Esophagus mucosa (tissue), 1 donor: ENCODE results near the gene PRRT3. TPM values are rescaled to one million over a fixed set of nuclear protein-coding genes. Genes with fewer than 3 reads are reported as not detected.
"Not testable (repeated sequence)": the region's sequence is repeated elsewhere in the genome, so short reads cannot be mapped to it uniquely, and the experiment has no call there.

Experiments used
- ATAC-seq: fragments of 200-7000 bp; cut with Tn5 transposase; one replicate; pipeline ENCODE4 v1.9.1; 2020
- total RNA-seq: library from RNA; stranded (reverse); gene quantifications from one replicate; pipeline ENCODE4 v1.2.4, GENCODE V29; 2023
- donor health status: DM: yes; HTN: yes; CAD: no.

PRRT3 gene
- total RNA-seq, 1 donor from 2014 or later = 0.56 TPM

DNA sequence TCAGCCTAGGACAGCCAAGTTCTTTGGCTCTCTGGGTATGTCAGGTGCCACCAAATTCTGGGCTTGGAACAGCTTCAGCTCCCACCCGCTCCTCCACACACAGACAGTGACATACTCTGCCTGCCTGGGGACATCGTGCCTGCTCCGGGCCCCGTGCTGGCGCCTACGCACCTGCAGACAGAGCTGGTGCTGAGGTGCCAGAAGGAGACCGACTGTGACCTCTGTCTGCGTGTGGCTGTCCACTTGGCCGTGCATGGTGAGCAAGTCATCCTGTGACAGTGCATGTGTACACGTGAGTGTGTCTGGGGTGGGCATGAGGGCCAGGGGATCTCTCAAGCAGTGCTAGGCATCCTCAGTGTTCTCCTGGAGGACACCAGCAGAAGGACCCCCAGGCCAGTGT is 34.4 kb downstream of the PRRT3 start:
- ATAC-seq = no peak

DNA sequence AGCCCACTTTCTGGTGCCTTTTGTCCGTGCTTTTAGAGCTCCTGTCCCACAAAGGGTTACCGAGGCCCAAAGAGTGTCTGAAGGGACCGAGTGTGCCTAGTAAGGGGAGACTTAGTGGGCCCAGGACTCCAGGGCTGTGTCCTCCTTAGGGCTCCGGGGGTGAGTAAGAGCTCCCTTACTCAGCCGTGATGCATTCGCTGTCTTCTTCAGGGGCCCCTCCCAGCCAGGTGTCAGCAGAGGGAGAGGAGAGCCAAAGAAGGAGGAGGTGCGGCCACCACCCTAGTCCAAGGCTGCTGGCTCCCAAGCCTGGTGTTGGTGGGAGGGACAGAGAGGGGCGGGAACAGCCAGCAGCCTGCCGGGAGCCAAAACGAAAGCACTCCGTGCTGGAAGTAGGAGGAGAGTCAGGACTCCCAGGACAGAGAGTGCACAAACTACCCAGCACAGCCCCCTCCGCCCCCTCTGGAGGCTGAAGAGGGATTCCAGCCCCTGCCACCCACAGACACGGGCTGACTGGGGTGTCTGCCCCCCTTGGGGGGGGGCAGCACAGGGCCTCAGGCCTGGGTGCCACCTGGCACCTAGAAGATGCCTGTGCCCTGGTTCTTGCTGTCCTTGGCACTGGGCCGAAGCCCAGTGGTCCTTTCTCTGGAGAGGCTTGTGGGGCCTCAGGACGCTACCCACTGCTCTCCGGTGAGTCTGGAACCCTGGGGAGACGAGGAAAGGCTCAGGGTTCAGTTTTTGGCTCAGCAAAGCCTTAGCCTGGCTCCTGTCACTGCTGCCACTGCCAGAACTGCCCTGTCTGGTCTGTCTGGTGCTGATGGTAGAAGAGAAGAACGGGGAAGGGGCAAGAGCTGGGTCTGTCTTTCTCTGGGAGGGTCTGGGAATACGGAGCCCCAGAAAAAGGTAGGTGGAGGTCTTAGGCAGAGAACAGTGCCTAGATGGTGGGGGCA is 35.2 kb downstream of the PRRT3 start, which contains the start of gene IL17RC:
IL17RC (plus strand) TSS at position 365 of the 947 bp plus-strand sequence; CDS start at position 583, 218 bp downstream.
- peak; percentile 95 for ATAC-seq

- peak; percentile 12 for ATAC-seq
These were observed 35.9 kb downstream of the PRRT3 start for GRCh38 chr3:9916346-9916733.

- peak; percentile 35 for ATAC-seq
These were observed 36.7 kb downstream of the PRRT3 start for GRCh38 chr3:9915254-9916141.

GRCh38 chr3:9914559-9915253 is 37.5 kb downstream of the PRRT3 start:
- ATAC-seq = no peak

DNA sequence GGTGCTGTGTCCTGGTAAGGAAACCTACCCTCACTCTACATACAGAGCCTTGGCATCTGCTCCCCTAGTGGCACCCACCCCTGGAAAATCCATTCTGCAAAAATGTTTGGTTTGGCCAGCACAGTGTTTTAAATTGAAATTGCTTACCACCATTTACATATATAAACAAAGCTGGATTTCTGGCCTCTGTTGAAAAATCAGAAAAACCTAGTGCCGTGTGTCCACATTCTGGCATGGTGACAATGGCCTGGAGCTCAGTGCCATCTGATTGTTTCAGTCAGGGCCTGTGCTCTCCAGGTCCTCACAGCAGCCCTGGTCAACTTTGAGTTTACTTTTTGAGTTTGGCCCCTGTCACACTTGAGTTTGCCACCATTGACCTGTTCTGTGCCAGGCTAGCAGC is 38.2 kb downstream of the PRRT3 start:
- no peak for ATAC-seq

DNA sequence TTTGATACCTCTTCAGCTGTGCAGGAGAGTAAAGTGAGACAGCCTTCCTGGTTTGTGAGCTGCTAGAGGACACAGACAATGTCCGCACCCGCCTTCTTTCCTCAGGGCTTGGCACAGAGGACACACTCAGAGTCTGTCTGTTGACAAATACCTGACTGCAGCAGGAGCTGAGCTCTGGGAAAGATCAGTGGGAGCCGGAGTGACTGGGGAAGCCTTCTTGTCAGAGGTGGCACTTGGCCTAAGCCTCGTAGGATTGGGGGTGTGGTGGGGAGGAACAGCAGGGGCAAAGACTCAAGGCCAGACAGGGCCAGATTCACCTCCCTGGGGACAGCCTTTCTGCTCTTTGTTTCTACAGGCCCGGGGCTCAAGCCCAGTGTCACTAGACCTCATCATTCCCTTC is 38.6 kb downstream of the PRRT3 start:
- peak; percentile 29 for ATAC-seq

- ATAC-seq = no peak
These were observed 39.8 kb downstream of the PRRT3 start for GRCh38 chr3:9912294-9912935.

- no peak for ATAC-seq
These were observed 40.3 kb downstream of the PRRT3 start for GRCh38 chr3:9911863-9912262.

GRCh38 chr3:9909221-9910013 is 42.8 kb downstream of the PRRT3 start:
- ATAC-seq = peak; percentile 10

DNA sequence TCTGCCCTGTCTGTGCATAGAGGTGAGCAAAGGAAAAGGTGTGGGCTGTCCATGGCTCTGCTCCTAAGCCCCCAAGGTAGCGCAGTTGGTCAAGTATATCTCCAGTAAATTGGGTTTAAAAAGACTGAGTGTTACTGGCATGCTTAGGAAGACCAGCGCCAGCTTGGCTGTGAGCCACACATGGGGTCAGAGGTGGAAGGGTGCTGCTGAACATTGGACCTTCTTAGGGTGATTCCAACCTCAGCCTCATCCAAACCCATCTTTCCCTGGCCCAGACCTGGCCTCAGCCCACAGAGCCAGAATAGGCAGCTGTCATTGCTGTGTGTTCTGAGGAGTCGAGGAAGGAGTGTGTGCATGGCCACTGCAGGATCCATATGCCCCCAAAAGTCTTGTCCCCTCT is 43.9 kb downstream of the PRRT3 start:
- ATAC-seq = no peak

- ATAC-seq = no peak
These were observed 45.7 kb downstream of the PRRT3 start for GRCh38 chr3:9906480-9906879.

- no peak for ATAC-seq
These were observed 48.3 kb downstream of the PRRT3 start for GRCh38 chr3:9903904-9904303.

DNA sequence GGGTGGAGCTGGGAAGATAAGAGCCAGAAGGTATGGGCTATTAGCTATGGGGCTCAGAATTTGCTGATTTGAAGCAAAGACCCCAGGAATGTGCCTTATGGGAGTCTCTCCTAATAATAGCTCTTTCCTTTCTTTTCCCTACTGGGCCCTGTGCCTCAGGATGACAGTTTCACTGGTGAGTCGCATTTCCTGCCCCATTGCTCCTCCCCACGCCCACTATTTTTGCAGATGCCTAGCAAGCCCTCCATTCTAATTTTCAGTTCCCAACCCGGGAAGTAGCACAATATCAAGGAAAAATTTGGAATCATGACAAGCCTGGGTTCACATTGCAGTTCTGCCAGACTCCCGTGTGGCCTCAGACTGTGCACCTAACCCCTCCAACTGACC is 49.0 kb downstream of the PRRT3 start:
- peak; percentile 14 for ATAC-seq

GRCh38 chr3:9902372-9903237 is 49.6 kb downstream of the PRRT3 start, which contains the start of gene IL17RE:
IL17RE (plus strand) TSS chr3:9902848; CDS start chr3:9902933, 85 bp downstream.
- ATAC-seq = peak; percentile 81

GRCh38 chr3:9901967-9902366 is 50.2 kb downstream of the PRRT3 start:
- ATAC-seq = no peak

- not testable (repeated sequence) for ATAC-seq
These were observed 51.2 kb downstream of the PRRT3 start for GRCh38 chr3:9900965-9901415.

GRCh38 chr3:9899289-9899791 is 52.9 kb downstream of the PRRT3 start:
- ATAC-seq = no peak

GRCh38 chr3:9898467-9899241 is 53.6 kb downstream of the PRRT3 start:
- ATAC-seq = no peak
